HG03196 (cell line): ENCODE results near the gene HRK.

Experiments
- ATAC-seq: cut with Tn5 transposase; IDR thresholded peaks from one replicate; pipeline ENCODE4 v1.9.1; 2021; ENCODE audit not compliant: unreplicated experiment

The HRK gene

GRCh38 chr12:116901612-116902011 lies 20.4 kb upstream of the HRK start:
- ATAC-seq: no peak

DNA sequence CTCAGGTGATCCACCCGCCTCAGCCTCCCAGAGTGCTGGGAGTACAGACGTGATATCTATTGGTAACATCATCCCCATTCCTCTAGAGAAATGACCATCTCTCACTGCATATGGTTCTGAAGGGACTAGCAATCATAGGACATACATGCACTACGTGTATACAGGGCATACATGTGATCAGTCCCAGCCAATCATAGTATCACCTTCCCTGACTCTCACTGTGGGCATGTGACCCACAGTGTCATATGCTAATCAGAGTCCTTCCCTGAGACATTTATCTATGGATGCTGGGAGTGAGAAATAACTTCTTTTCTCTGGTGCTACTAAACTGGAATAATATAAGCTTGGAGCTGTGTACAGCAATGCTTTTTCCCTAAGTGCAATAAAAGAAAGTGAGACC lies 17.4 kb upstream of the HRK start:
- no peak for ATAC-seq

DNA sequence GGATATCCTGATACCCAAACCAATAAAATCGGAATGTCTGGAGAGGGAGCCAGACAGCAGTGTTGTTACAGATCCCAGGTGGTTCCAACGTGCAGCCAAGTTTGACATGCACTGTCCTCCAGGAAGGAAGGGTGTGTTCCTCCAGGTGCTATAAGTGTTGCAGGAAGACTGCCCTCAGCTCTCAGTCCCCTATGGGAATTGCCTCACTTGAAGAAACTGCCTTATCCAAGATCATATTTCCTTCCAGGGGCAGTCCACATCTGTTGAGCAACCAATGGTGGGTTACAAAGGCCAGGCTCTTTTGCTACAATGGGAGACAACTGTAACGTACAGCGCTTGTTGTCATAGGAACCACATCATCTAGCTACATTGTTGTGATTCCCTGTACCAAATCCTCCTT lies 16.2 kb upstream of the HRK start:
- no peak for ATAC-seq

DNA sequence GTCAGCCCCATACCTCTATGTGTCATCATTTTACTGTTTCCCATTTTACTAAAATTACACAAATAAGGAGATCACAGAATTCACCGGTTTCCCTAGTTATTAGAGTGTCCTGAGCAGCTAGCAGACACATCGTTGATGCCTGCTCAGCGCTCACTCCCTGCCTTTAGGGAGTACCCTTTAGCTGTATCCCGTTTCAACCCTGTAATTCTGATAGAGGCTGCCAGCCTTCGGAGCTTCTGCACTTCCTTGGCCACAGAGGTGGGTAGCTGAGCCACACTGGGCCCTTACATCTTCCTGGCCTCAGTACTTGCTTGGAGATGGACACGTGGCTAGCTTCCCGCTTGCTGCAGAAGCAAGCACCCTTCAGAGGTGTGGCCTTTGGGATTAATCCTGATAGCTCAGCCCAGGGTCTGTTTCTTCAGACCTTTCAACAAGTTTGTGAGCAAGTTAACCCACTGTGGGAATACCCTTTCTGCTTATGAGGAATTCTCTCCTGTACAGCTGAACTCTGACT lies 15.2 kb upstream of the HRK start:
- no peak for ATAC-seq

- no peak for ATAC-seq
Observed at GRCh38 chr12:116894913-116895312, 13.7 kb upstream of the HRK start.

DNA sequence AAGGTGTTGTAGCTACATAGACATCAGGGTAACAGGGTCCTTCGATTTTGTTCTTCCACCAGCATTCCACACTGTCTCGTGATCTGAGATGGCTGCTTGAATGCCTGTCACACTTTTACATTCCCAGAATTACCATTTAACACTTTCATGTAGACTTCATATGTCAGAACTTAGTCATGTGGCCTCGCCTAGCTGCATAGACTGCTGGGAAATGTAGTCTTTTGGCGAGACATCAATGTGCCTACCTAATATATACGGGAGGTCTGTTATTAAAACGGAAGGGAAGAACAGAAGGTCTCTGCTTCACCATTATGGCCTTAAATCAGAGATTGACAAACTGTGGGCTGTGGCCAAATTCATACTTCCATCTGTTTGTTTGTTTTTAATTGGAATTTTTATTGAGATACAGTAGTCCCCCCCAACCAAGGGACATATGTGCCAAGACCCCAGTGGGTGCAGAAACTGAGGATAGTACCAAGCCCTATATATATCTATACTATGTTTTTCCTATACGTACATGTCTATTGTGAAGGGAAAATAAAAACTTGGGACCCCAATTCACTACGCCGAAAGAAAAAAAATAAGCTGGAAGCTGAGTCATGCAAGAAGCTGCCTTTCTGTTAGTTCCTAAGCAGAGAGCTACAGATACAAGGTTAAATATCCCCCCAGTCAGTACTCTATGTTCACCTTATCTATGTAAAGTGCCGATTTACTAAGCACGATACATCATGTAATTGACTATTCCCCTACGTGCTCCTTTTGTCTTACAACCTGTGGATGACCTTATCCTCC lies 11.3 kb upstream of the HRK start:
- ATAC-seq: no peak

DNA sequence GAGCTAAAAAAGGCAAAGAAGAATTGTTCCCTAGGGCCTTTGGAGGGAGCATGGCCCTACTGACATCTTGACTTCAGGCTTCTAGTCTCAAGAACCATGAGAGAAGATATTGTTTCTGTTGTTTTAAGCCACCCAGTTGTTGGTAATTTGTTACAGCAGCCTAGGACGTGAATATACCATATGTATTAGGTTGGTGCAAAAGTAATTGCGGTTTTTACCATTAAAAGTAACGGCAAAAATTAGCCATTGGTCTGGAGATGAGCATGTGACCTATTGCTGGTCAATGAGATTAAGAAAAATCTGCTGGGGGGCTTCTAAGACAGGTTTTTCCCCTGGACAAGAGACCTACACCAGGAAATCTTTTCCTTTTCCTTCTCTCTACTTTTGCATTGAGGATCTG lies 9.8 kb upstream of the HRK start:
- no peak for ATAC-seq

DNA sequence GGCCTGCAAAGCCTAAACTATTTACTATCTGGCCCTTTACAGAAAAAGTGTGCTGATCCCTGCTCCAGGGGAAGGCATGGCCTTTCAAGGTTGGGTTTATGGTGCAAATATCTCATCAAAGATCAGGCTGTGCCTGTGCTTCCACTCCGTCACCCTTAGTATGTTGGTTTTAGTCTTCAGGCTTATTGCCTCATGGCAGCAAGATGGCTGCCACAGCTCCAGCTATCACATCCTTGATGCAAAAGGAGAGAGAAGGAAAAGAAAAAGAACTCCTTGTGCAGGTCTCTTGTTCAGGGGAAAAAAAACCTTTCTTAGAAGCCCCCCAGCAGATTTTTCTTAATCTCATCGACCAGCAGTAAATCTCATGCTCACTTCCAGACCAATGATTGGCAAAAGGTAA lies 9.1 kb upstream of the HRK start:
- no peak for ATAC-seq

DNA sequence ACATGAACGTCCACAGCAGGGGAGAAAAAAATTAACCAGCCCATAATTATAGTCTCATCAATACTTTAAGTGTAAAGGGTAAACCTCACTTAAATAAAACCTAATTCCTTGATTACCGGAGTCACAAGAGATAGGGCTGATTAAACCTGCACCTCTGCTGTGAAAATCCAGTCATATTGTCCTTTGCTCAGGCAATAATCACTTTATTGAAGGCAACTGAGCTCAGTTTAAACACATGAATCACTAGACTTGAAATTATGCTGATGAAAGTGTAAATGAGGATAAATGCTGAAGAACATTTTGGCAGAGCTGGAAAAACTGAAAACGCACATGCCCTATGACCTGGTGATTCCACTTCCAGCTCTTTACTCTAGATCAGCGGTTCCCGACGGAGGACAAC lies 6.7 kb upstream of the HRK start:
- no peak for ATAC-seq

DNA sequence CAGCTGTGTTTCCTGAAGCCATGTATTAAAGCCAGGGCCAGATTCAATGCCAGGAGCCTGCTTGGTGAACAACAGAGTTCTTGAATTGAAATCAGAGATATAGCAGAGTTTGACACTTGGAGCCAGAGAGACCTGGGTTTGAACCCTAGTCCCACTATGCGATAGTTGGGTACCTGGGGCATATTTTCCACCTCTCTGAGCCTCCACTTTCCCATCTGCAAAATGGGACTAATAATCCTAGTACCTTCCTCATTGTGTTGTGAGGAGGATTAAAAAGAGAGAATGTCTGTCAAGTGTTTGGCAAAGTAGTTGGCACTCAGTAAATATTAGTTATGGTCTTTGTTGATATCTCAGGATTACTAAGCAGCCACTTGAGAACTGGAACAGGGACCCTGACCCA lies 6.0 kb upstream of the HRK start:
- ATAC-seq: no peak

GRCh38 chr12:116885491-116885890 lies 4.2 kb upstream of the HRK start:
- no peak for ATAC-seq

- ATAC-seq: no peak
Observed at GRCh38 chr12:116884871-116885270, 3.6 kb upstream of the HRK start.

- no peak for ATAC-seq
Observed at GRCh38 chr12:116882742-116883141, 1.5 kb upstream of the HRK start.

- no peak for ATAC-seq
Observed at GRCh38 chr12:116881877-116882507, 751 bp upstream of the HRK start.

DNA sequence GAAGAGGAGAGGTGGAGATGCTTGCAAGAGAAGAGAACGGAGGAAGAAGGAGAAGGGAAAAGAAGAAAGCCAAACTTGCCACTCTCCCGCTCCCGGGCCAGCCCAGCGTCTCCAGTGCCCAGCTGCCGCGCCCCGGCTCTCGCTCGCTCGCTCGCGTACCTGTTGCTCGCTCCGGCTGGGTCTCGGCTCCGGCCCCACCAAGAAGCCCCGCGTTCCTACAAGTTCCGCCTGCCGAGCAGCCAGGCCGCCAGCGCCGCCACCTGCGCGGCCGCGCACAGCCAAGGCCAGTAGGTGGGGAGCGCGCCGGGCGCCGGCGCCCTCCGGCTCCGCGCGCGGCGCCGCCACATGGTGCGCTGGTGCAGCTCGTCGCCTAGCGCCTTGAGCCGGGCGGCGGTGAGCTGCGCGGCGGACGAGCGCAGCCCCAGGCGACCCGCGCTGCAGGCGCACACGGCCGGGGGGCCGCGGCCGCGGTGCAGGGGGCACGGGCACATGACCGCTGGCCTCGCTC lies 370 bp downstream of the HRK start:
- no peak for ATAC-seq

DNA sequence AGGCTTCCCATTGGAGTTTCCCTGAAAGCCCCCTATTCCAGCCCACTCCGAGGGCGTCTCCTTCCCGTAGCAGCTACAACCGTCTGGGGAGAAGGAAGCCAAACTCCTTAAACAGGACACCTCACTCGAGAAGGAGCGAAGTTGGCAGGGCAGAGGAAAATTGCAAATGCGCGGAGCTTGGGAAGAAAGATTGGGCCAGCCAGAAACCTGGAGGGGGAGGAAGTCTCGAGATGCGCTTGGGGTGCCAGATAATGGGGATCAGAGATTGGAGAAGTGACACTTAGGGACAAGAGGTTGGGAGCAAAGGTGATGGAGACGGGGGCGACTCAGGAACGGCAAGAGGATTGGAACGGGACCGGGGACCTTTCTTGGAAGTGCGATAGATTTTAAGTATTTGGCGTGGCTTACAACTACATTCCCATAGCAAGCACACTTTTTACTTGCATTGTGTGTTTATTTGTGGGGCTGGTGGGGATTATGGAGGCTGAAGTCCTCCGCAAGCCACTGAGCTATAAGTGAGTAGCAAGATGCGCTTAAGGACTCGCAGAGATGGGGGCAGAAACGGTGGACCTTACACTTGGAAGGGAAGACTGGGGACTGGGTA lies 926 bp downstream of the HRK start:
- no peak for ATAC-seq

GRCh38 chr12:116879509-116880212 lies 1.6 kb downstream of the HRK start:
- no peak for ATAC-seq

DNA sequence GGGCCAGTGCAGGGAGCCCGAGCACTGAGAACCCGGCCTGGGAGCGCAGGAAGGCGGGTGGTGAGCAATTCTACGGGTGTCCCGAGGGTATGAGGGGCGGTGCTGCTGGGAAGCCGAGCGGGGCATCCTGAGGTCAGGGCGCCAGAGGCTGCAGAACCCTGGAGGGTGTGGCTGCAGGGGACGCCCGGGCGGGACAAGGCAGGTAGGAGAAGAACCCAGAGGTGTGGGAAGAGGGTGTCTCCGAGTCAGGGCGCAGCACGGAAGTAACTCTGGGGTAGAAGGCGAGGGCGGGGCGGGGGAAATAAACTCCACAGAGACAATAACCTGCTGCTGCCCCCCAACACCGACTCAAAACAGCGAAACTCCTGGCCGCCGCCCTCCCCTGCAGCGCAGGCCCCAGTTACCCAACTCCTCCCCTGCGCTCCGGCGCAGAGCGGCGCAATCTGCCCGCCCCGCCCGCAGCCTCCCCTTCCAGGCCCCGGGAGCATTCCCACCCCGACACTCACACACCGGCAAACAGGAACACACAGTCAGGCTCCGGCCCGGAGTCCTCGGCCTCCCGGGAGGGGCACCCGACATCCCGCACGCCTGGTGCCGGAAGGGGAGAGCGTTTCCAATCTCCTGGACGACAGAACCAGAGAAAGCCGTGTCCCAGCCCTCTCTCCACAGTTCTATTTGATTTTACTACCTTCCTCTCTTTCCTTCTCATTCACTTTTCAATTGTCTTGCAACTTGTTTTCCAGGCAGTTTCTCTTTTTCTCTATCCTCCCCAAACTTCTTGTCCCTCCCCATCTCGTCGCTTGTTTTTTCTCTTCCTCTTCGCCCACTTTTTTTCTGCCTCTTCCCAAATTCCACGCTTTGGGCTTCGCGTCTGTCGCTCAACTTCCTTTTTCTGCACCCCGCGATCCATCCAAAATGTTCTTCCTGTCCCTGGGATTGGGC lies 2.4 kb downstream of the HRK start:
- no peak for ATAC-seq

GRCh38 chr12:116876151-116876869 lies 4.9 kb downstream of the HRK start:
- no peak for ATAC-seq
